Measurements from ENCODE around the gene CENPC. TPM values are rescaled to one million over a fixed set of nuclear protein-coding genes. Genes with fewer than 3 reads are reported as not detected.

Gene CENPC
- total and polyA plus RNA-seq, 2 donors (not counting 3 experiments of a cell fraction or from before 2014, with no cell fraction given) = 3.6 to 26.4 TPM

GRCh38 chr4:67428819-67429218 is 116.5 kb downstream of the CENPC start:
- Histone ChIP-seq H3K4me3 (replicated peaks in 1 of 3; ENCODE audit: insufficient read depth in 1 of 3, low read depth in 1 of 3, low read length in 3 of 3) (no peak overlapping the region), H3K9me3 (replicated peaks; ENCODE audit: control insufficient read depth, insufficient read depth, low read length) (no peaks in the 10 kb centered on the region), H3K4me1 (ENCODE audit: control insufficient read depth, extremely low read depth, insufficient read depth, low read length) (no peaks in the 10 kb centered on the region), H4K20me1 (replicated peaks; ENCODE audit: control insufficient read depth, extremely low read depth, insufficient read depth, low read length) (no peaks in the 10 kb centered on the region), H3K9me1 (replicated peaks; ENCODE audit: control insufficient read depth, extremely low read depth, insufficient read depth, low read length) (no peaks in the 10 kb centered on the region), H3K9ac (replicated peaks; ENCODE audit: extremely low read depth, insufficient read depth, low read length) (no peak overlapping the region), H2AFZ (ENCODE audit: low read depth, low read length) (no peak overlapping the region), H3K27me3 (ENCODE audit: control insufficient read depth in 2 of 2, insufficient read depth in 2 of 2, low read length in 2 of 2) (no peaks in the 10 kb centered on the region), H3K27ac (ENCODE audit: insufficient read depth, low read depth, low read length) (no peak overlapping the region), H3K36me3 (ENCODE audit: control insufficient read depth in 2 of 2, extremely low read depth in 1 of 2, insufficient read depth in 2 of 2, low read length in 2 of 2) (no peaks in the 10 kb centered on the region), H3K4me2 (ENCODE audit: insufficient read depth, low read length) (no peak overlapping the region), H3K79me2 (ENCODE audit: control insufficient read depth, insufficient read depth, low read length) (no peaks in the 10 kb centered on the region)
- FAIRE-seq (no peak), DNase-seq (ENCODE audit: low read depth, low spot score) (no peak)
- TF ChIP-seq, protein P1, sequence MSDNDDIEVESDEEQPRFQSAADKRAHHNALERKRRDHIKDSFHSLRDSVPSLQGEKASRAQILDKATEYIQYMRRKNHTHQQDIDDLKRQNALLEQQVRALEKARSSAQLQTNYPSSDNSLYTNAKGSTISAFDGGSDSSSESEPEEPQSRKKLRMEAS (IDR thresholded peaks at IDR 0.05; ENCODE audit: insufficient read depth, insufficient read length) = no peak
- TF ChIP-seq GATA2 (IDR thresholded peaks at IDR 0.05; ENCODE audit: insufficient read depth, insufficient read length, low read depth, low read length) = no peak
- TF ChIP-seq JUN (IDR thresholded peaks at IDR 0.05; ENCODE audit: borderline replicate concordance, insufficient read depth, insufficient read length, low read depth) = no peak
- no peak for TF ChIP-seq CTCF (IDR thresholded peaks at IDR 0.05; ENCODE audit: extremely low read depth in 1 of 2, insufficient read depth in 1 of 2, low read depth in 1 of 2, low read length in 2 of 2)
- TF ChIP-seq EZH2 (IDR thresholded peaks at IDR 0.05; ENCODE audit: borderline replicate concordance, low read depth, low read length, severe bottlenecking) = no peak
- TF ChIP-seq POLR2A (IDR thresholded peaks at IDR 0.05; ENCODE audit: low read depth, low read length) = no peak
- TF ChIP-seq MYC (IDR thresholded peaks at IDR 0.05; ENCODE audit: low read depth, low read length) = no peak
- no TSS peak for BruUV-seq (replicated peaks)
- intact Hi-C loops (cut with micrococcal nuclease) (no loop called here), dilution Hi-C loops (cut with MboI; ENCODE audit: extremely low pct_ligation_motif_present, low sequenced_read_pairs) (no loop called here)
- POLR2A ChIA-PET = no interaction called here
- CTCF ChIA-PET = no interaction called here

Small RNA genes lying within 50 kb of the gene (small RNA-seq; reads per million reads assigned to genes)
- not detected for gene RNA5SP527 (ENCODE audit: insufficient read depth, insufficient read length, low read depth, low replicate concordance)
- gene RNU1-63P (ENCODE audit: insufficient read depth, insufficient read length, low read depth, low replicate concordance) = not detected

Other genes starting within 250 kb of the CENPC start
- gene STAP1, start 13.2 kb upstream of the CENPC start, total RNA-seq = not detected in 2 replicates
- gene STAP1, start 13.2 kb upstream of the CENPC start, polyA plus RNA-seq = not detected in 2 replicates
- gene UBA6, start 155.7 kb upstream of the CENPC start, total RNA-seq = 96.4 and 97.4 TPM in 2 replicates
- gene UBA6, start 155.7 kb upstream of the CENPC start, polyA plus RNA-seq = 20.8 and 30.9 TPM in 2 replicates
- gene GNRHR, start 208.9 kb upstream of the CENPC start, total RNA-seq = not detected in 2 replicates
- not detected in 2 replicates for gene GNRHR, start 208.9 kb upstream of the CENPC start, polyA plus RNA-seq